Measurements from ENCODE around the gene LIPA.
A peak's percentile ranks its signal among the peaks of the same experiment; 100 is the strongest.

The LIPA gene

DNA sequence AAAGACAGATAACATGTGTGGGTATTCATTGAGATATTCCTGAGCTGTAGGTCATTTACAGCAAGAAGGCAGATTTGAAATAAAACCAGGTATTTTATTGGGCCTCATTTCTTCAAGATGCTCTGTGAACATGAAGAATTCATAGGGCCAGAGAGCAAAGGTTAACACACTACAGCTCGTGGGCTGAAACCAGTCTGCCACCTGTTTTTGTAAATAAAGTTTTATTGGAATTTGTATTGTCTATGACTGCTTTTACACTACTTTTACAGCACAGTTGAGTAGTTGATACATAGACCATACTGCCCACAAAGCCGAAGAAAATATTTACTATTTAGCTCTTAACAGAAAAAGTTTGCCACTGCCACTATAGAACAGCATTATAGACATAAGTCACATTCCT is 22.1 kb upstream of the LIPA start:
- no peak overlapping the region for H3K27ac ChIP-seq
- TF ChIP-seq, protein P1, sequence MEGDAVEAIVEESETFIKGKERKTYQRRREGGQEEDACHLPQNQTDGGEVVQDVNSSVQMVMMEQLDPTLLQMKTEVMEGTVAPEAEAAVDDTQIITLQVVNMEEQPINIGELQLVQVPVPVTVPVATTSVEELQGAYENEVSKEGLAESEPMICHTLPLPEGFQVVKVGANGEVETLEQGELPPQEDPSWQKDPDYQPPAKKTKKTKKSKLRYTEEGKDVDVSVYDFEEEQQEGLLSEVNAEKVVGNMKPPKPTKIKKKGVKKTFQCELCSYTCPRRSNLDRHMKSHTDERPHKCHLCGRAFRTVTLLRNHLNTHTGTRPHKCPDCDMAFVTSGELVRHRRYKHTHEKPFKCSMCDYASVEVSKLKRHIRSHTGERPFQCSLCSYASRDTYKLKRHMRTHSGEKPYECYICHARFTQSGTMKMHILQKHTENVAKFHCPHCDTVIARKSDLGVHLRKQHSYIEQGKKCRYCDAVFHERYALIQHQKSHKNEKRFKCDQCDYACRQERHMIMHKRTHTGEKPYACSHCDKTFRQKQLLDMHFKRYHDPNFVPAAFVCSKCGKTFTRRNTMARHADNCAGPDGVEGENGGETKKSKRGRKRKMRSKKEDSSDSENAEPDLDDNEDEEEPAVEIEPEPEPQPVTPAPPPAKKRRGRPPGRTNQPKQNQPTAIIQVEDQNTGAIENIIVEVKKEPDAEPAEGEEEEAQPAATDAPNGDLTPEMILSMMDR (conservative IDR thresholded peaks at IDR 0.05; ENCODE audit: low read depth) = no peak
- POLR2A ChIA-PET (ENCODE audit: low non-redundant PET) = interaction anchor here (0.6 kb wide), 1 partner anchor 966 kb away, joined by 3 read pairs; no protein-coding TSS in a partner anchor
- CTCF ChIA-PET = interaction anchor here (1.1 to 1.6 kb wide), 2 partner anchors 95 to 116 kb away, joined by 3 read pairs; no protein-coding TSS in a partner anchor
- no peak for DNase-seq (ENCODE audit: low spot score)

DNA sequence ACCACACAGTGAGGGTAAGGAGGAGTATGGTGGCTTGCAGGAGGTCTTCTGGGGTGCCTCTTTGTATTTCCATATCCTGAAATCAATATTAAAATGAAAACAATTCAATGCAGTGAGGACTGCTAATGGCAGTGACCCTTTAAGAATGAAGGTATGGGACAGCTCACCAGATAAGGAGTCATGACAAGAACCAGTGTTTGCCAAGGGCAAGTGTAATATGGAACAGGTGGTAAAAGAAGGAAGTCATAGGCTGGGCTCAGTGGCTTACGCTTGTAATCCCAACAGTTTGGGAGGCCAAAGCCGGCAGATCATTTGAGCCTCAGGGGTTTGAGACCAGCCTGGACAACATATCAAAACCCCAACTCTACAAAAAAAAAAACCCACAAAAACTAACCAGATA is 20.0 kb upstream of the LIPA start:
- H3K27ac ChIP-seq = no peak overlapping the region
- ChIA-PET CTCF (no interaction called here), POLR2A (ENCODE audit: low non-redundant PET) (no interaction called here)
- no peak for DNase-seq (ENCODE audit: low spot score)
- TF ChIP-seq, protein P1 (conservative IDR thresholded peaks at IDR 0.05; ENCODE audit: low read depth) = no peak

DNA sequence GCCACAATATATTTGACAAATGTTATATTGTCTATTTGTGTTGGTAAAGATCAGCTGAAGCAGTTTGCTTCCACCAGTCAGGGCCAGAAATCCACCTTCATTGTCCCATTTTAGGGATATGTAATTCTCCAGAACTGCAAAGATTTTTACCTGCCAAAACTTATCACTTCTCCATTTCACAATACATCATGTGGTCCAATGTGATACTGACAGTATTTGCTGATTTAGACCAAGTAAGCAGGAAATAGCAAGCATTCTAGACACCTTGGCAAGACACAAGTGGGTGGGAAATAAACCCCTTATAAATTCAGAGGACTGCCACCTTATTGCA is 18.5 kb upstream of the LIPA start:
- POLR2A ChIA-PET (ENCODE audit: low non-redundant PET) = no interaction called here
- CTCF ChIA-PET = interaction anchor here (0.6 to 0.8 kb wide), 3 partner anchors 87 to 557 kb away, joined by 4 to 7 read pairs (median 5); no protein-coding TSS in a partner anchor

DNA sequence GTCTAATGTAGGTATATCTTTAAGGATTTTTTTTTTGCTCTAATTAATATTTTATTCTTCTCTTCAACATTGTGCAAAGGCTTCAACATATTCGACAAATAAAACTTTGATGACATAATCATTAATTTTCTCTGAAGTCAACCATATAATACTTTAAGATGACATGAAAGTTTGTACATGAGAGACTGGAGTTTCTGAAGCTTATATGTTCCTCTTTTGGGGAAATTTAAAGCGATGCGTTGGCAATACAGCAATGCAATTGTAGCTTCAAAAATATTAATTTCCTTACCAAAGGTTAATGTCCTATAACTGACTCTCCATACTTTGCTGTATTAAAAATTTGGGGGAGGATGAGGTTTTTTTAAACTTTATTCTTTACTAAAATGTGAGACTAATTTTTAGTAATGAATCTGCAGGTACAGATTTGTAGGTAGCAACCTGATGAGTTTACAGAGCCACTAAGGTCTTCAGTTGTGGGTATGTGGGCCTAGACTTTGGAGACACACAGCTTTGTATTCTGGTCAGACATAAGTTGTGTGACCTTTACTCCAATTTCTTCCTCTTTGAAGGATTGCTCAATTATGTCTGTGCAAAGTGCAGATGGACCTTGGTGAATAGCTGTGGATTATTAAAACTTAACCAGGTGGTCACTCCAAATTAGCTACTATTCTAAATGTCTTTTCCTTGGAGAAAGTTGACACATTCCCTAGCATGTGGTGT is 18.0 kb upstream of the LIPA start:
- DNase-seq (ENCODE audit: low spot score) = no peak
- no peak overlapping the region for H3K27ac ChIP-seq
- ChIA-PET POLR2A (ENCODE audit: low non-redundant PET) (no interaction called here), CTCF (interaction anchor here (0.6 to 0.8 kb wide), 2 partner anchors 88 to 557 kb away, joined by 4 to 5 read pairs; no protein-coding TSS in a partner anchor)
- TF ChIP-seq, protein P1 (conservative IDR thresholded peaks at IDR 0.05; ENCODE audit: low read depth) = no peak

More for the DNA sequence above, 18.5 kb upstream of the LIPA start:
- DNase-seq (ENCODE audit: low spot score) = no peak
- TF ChIP-seq, protein P1 (conservative IDR thresholded peaks at IDR 0.05; ENCODE audit: low read depth) = no peak
- no peak overlapping the region for H3K27ac ChIP-seq

DNA sequence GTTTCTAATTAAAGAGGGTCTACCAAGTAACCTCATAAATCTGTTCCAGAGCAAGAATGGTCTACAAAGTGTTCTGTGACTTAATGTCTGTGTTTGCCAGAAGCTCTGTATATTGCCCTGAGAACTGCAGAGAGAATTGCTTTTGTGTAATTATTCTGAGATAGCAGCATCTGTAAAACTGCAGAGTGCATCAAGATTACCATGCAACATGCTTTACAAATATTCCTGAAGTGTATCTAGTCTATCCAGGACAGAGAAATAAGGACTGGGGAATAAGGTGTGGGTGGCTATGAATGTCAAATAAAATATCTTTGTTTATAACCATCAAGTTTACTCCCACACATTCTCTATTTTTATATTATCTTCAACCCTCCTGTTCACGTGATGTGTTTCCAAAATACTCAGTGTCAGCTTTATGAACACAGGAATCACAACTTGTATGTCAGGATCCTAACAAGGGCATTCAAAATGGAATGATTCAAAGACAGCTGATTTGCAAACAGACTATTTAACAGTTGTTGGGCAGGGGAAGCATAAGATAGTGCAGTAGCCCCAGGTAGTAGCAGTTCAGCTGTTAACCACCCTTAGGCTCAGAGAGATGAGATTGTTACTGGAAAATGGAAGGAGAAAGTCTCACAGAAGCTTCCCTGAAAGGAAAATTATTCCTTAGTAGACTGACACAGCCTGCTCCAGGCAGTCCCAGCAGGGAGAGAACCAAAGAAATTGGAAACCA is 15.3 kb upstream of the LIPA start:
- ChIA-PET POLR2A (ENCODE audit: low non-redundant PET) (no interaction called here), CTCF (interaction anchor here (0.6 kb wide), 1 partner anchor 151 kb away, joined by 3 read pairs; no protein-coding TSS in a partner anchor)
- TF ChIP-seq, protein P1 (conservative IDR thresholded peaks at IDR 0.05; ENCODE audit: low read depth) = no peak
- DNase-seq (ENCODE audit: low spot score) = no peak
- H3K27ac ChIP-seq = no peak overlapping the region

DNA sequence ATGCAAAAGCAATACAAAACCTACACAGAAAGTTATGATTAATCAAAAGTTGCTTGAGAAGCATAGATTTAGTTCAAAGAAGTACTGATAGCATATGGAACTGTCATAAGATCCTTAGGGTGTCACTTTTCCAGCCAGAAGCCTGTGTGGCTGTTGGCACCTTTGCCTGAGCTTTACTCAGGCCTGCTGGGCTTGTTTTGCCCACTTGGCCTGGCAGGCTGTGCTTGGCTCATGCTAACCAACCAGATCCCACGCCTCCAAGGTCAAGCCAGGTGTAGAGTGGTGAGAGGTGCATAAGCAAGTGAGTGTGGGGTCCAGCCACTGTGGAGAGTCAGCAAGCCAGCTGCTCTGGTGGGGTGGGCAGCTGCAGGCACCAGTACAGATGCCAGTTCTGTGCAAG is 12.0 kb upstream of the LIPA start:
- DNase-seq (ENCODE audit: low spot score) = no peak
- TF ChIP-seq, protein P1 (conservative IDR thresholded peaks at IDR 0.05; ENCODE audit: low read depth) = no peak
- H3K27ac ChIP-seq = peak overlapping the region; percentile 35
- POLR2A ChIA-PET (ENCODE audit: low non-redundant PET) = interaction anchor here (0.5 kb wide), 1 partner anchor 125 kb away, joined by 3 read pairs; no protein-coding TSS in a partner anchor
- CTCF ChIA-PET = interaction anchor here (0.6 to 0.8 kb wide), 3 partner anchors 41 to 106 kb away, joined by 3 to 4 read pairs (median 3); no protein-coding TSS in a partner anchor

Measured in RWPE1 (cell line).